Testis (tissue), 3 donors: ENCODE data around the gene KIAA1671. TPM values are rescaled to one million over a fixed set of nuclear protein-coding genes. Genes with fewer than 3 reads are reported as not detected.

ENCODE experiments used
- DNase-seq: peaks from one replicate; pipeline ENCODE4 v3.0.0-alpha.2; 2019
- H3K27ac ChIP-seq, 2 donors: fragments of 200-600 bp; sonication (generic); one replicate each; pipeline ENCODE4 v1.5.1; 2019
- H3K27me3 ChIP-seq: fragments of 200-600 bp; sonication (generic); one replicate; pipeline ENCODE4 v1.5.1; 2019
- H3K36me3 ChIP-seq: fragments of 200-600 bp; sonication (generic); one replicate; pipeline ENCODE4 v1.5.1; 2017; ENCODE audit warnings: low read depth; ENCODE audit errors: missing control alignments
- H3K4me1 ChIP-seq: fragments of 200-600 bp; sonication (generic); one replicate; pipeline ENCODE4 v1.5.1; 2019
- H3K4me3 ChIP-seq, 2 donors: fragments of 200-600 bp; sonication (generic); one replicate each; pipeline ENCODE4 v1.5.1; 2017 to 2019
- H3K9me3 ChIP-seq: fragments of 200-600 bp; sonication (generic); one replicate; pipeline ENCODE4 v1.5.1; 2017
- POLR2A ChIP-seq: fragments of 450-650 bp; IDR thresholded peaks from one replicate; pipeline ENCODE4 v1.6.1; 2017; ENCODE audit warnings: antibody characterized with exemption, mild to moderate bottlenecking, moderate library complexity
- WGBS, 2 donors: methylation state at CpG; one replicate each; pipeline ENCODE4 v1.1.5; 2018; 5-methylcytosine and 5-hydroxymethylcytosine counted together
- intact Hi-C: fragments of 100-400 bp; cut with DNase I; formaldehyde crosslinking; loops from one replicate; pipeline ENCODE4 v1.15.1; 2023; ENCODE audit warnings: low total_unique reads
- polyA plus RNA-seq: library from polyadenylated mRNA; stranded (reverse); fragments of 350-450 nt; fragmentation: Illumina TruSeq; extraction: RNeasy Lipid Tissue Mini Kit (QIAGEN cat#74804); gene quantifications from one replicate; pipeline ENCODE4 v1.2.3, GENCODE V29; 2014; ENCODE audit warnings: low read depth, low replicate concordance; ENCODE audit not compliant: insufficient read depth
- total RNA-seq, 2 donors: library from RNA; depleted of rRNA; stranded (reverse); fragments of >200 nt; gene quantifications; one replicate each; pipeline ENCODE4 v1.2.3, GENCODE V29; 2016
- TF ChIP-seq, protein P1 (sequence below), 3 experiments: fragments of 450-650 bp in 2 of 3; fragments of 200-600 bp in 1 of 3; sonication (generic) in 1 of 3; IDR thresholded peaks; one replicate each; pipeline ENCODE4 v1.5.1; 2016 to 2019; ENCODE audit warnings: antibody characterized with exemption in 3 of 3, mild to moderate bottlenecking in 2 of 3, moderate library complexity in 1 of 3

KIAA1671 gene
- total and polyA plus RNA-seq, 3 donors from 2014 or later = 16.8 to 28.6 (median 24.4) TPM

DNA sequence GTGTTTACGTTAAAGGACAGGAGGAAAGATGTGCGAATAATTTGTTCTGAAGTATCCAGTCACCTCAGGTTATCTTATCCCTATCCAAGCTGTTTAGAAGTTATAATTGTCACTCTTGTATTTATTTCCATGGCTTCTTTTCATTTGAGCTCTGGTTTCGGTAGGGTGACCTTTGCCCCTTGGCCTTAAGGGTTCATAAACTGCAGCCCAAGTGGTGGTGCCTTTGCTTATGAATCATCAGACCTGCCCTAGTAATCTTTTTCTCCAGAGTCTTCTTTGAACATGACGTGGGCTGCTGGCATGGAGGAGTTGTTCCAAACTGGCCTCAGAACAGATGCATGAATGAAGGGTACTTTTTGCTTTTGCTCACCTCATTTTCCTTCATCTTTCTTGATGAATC, 240.6 kb downstream of the KIAA1671 start:
- WGBS, 2 donors = 64 to 93% methylated on average over 4 of the region's 4 CpGs
- DNase-seq = no peak
- no peak for TF ChIP-seq POLR2A
- TF ChIP-seq, protein P1, sequence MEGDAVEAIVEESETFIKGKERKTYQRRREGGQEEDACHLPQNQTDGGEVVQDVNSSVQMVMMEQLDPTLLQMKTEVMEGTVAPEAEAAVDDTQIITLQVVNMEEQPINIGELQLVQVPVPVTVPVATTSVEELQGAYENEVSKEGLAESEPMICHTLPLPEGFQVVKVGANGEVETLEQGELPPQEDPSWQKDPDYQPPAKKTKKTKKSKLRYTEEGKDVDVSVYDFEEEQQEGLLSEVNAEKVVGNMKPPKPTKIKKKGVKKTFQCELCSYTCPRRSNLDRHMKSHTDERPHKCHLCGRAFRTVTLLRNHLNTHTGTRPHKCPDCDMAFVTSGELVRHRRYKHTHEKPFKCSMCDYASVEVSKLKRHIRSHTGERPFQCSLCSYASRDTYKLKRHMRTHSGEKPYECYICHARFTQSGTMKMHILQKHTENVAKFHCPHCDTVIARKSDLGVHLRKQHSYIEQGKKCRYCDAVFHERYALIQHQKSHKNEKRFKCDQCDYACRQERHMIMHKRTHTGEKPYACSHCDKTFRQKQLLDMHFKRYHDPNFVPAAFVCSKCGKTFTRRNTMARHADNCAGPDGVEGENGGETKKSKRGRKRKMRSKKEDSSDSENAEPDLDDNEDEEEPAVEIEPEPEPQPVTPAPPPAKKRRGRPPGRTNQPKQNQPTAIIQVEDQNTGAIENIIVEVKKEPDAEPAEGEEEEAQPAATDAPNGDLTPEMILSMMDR (IDR thresholded peaks at IDR 0.05) = no peak
- Histone ChIP-seq H3K4me3 (no peak overlapping the region), H3K36me3 (no peaks in the 10 kb centered on the region), H3K9me3 (no peaks in the 10 kb centered on the region), H3K27me3 (no peaks in the 10 kb centered on the region), H3K27ac (no peak overlapping the region), H3K4me1 (no peaks in the 10 kb centered on the region)
- intact Hi-C loops = no loop called here

DNA sequence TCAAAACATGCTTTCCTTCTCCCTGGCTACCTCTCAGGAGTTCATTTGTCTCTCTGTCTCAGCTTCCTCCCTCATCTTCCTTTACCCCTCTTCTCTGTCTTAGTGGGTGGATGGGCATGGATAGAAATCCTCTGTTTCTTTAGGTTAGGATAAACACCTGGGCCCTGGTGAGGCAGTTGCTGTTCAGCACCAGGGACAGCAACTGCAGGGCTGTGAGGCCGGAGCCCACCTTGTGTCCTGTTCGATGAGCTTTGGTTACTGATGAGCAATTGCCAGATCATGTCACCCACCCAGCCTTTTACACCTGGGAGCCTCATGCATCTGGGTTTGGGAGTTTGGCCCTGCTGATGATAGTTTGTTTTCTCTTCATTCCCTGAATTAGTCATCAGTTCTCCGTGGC, 241.0 kb downstream of the KIAA1671 start:
- H3K9me3 ChIP-seq = no peaks in the 10 kb centered on the region
- no peak for DNase-seq
- H3K4me3 ChIP-seq = no peak overlapping the region
- no peaks in the 10 kb centered on the region for H3K27me3 ChIP-seq
- H3K36me3 ChIP-seq = no peaks in the 10 kb centered on the region
- H3K27ac ChIP-seq = no peak overlapping the region
- intact Hi-C loops = no loop called here
- TF ChIP-seq, protein P1 (IDR thresholded peaks at IDR 0.05) = no peak
- no peak for TF ChIP-seq POLR2A
- WGBS, 2 donors = 73 to 76% methylated on average over 3 of the region's 3 CpGs
- no peaks in the 10 kb centered on the region for H3K4me1 ChIP-seq

- H3K4me1 ChIP-seq = no peaks in the 10 kb centered on the region
- WGBS, 2 donors = 91 to 94% methylated on average over 5 of the region's 5 CpGs
- no peaks in the 10 kb centered on the region for H3K9me3 ChIP-seq
- H3K27ac ChIP-seq = no peak overlapping the region
- intact Hi-C loops = no loop called here
- H3K4me3 ChIP-seq = no peak overlapping the region
- no peak for TF ChIP-seq POLR2A
- TF ChIP-seq, protein P1 (IDR thresholded peaks at IDR 0.05) = no peak
- DNase-seq = no peak
- no peaks in the 10 kb centered on the region for H3K36me3 ChIP-seq
- no peaks in the 10 kb centered on the region for H3K27me3 ChIP-seq
These were observed 243.8 kb downstream of the KIAA1671 start for GRCh38 chr22:25196326-25196725.

GRCh38 chr22:25197340-25197739, 244.8 kb downstream of the KIAA1671 start:
- Histone ChIP-seq H3K27ac (no peak overlapping the region), H3K9me3 (no peaks in the 10 kb centered on the region), H3K4me3 (no peak overlapping the region), H3K36me3 (no peaks in the 10 kb centered on the region), H3K27me3 (no peaks in the 10 kb centered on the region), H3K4me1 (no peaks in the 10 kb centered on the region)
- intact Hi-C loops = no loop called here
- no peak for TF ChIP-seq POLR2A
- TF ChIP-seq, protein P1 (IDR thresholded peaks at IDR 0.05) = no peak
- 88 to 92% methylated on average over 4 of the region's 4 CpGs for WGBS, 2 donors
- no peak for DNase-seq

- 58 to 60% methylated on average over 15 to 17 of the region's 17 CpGs for WGBS, 2 donors
These were observed 247.4 kb downstream of the KIAA1671 start, which contains the start of gene CRYBB3 for GRCh38 chr22:25199731-25200520. Gene CRYBB3, plus strand, starts transcription at chr22:25199858. Its CDS starts 1,539 bp downstream, at chr22:25201397.

More at GRCh38 chr22:25199731-25200520, 247.4 kb downstream of the KIAA1671 start, which contains the start of gene CRYBB3:
- H3K4me3 ChIP-seq = no peak within 1 kb of the TSS
- no peaks in the 10 kb centered on the region for H3K9me3 ChIP-seq
- intact Hi-C loops = no loop called here
- H3K4me1 ChIP-seq = no peaks in the 10 kb centered on the region
- no peak for DNase-seq
- no peak within 1 kb of the TSS for H3K27ac ChIP-seq
- TF ChIP-seq, protein P1 (IDR thresholded peaks at IDR 0.05) = no peak
- TF ChIP-seq POLR2A = no peak
- no peaks in the 10 kb centered on the region for H3K36me3 ChIP-seq
- no peaks in the 10 kb centered on the region for H3K27me3 ChIP-seq
